Mesendoderm (in vitro differentiated cells): ENCODE measurements around the gene TBC1D19.
A peak's percentile ranks its signal among the peaks of the same experiment; 100 is the strongest.

ENCODE experiments used
- DNase-seq: peaks from one replicate; pipeline ENCODE4 v3.0.0; 2013
- H2AK5ac ChIP-seq: 2 replicates; pipeline ENCODE4 v1.6.1; 2013; ENCODE audit warnings: low read length, inconsistent platforms
- H2BK120ac ChIP-seq: 2 replicates; pipeline ENCODE4 v1.6.1; 2013; ENCODE audit warnings: low read depth, mild to moderate bottlenecking, low read length, moderate library complexity, mixed read lengths
- H2BK15ac ChIP-seq: replicated peaks from 2 replicates; pipeline ENCODE4 v1.6.1; 2013; ENCODE audit warnings: low read depth, mild to moderate bottlenecking, moderate library complexity
- H2BK5ac ChIP-seq: 2 replicates; pipeline ENCODE4 v1.6.1; 2013; ENCODE audit warnings: low read length, inconsistent platforms
- H3K18ac ChIP-seq: 2 replicates; pipeline ENCODE4 v1.6.1; 2013; ENCODE audit warnings: mild to moderate bottlenecking, low read length, mixed read lengths
- H3K23ac ChIP-seq: one replicate; pipeline ENCODE4 v1.6.1; 2013; ENCODE audit warnings: low read length
- H3K27ac ChIP-seq: 2 replicates; pipeline ENCODE4 v1.5.1; 2013; ENCODE audit warnings: low read depth, mild to moderate bottlenecking, inconsistent platforms, low read length, moderate library complexity
- H3K27me3 ChIP-seq: 2 replicates; pipeline ENCODE4 v1.6.1; 2013; ENCODE audit warnings: low read length, control low read depth, mild to moderate bottlenecking, inconsistent platforms; ENCODE audit not compliant: insufficient read depth, poor library complexity
- H3K36me3 ChIP-seq: 2 replicates; pipeline ENCODE4 v1.6.1; 2013; ENCODE audit warnings: low read length, inconsistent platforms; ENCODE audit not compliant: control insufficient read depth, insufficient read depth
- H3K4ac ChIP-seq: one replicate; pipeline ENCODE4 v1.6.1; 2013; ENCODE audit warnings: low read depth, mild to moderate bottlenecking, low read length, moderate library complexity
- H3K4me1 ChIP-seq: 2 replicates; pipeline ENCODE4 v1.6.1; 2013; ENCODE audit warnings: low read depth, low read length, inconsistent platforms; ENCODE audit not compliant: control insufficient read depth
- H3K4me2 ChIP-seq: 2 replicates; pipeline ENCODE4 v1.6.1; 2013; ENCODE audit warnings: low read length
- H3K4me3 ChIP-seq: 2 replicates; pipeline ENCODE4 v1.5.1; 2013; ENCODE audit warnings: mild to moderate bottlenecking, low read length
- H3K56ac ChIP-seq: one replicate; pipeline ENCODE4 v1.6.1; 2013; ENCODE audit warnings: low read length
- H3K79me1 ChIP-seq: 2 replicates; pipeline ENCODE4 v1.6.1; 2013; ENCODE audit warnings: low read length, inconsistent platforms
- H3K79me2 ChIP-seq: 2 replicates; pipeline ENCODE4 v1.6.1; 2013; ENCODE audit warnings: mild to moderate bottlenecking, low read length; ENCODE audit not compliant: control insufficient read depth, insufficient read depth
- H3K9ac ChIP-seq: 2 replicates; pipeline ENCODE4 v1.6.1; 2013; ENCODE audit warnings: low read length, inconsistent platforms
- H4K5ac ChIP-seq: one replicate; pipeline ENCODE4 v1.6.1; 2013; ENCODE audit warnings: low read length
- H4K8ac ChIP-seq: one replicate; pipeline ENCODE4 v1.6.1; 2013; ENCODE audit warnings: low read depth, mild to moderate bottlenecking, control low read depth, low read length, moderate library complexity
- WGBS: extraction: QIAGEN DNeasy Blood & Tissue Kit; methylation state at CpG from one replicate; pipeline ENCODE4 v1.1.7; 2013; ENCODE audit warnings: low lambda C conversion rate, missing lambda C conversion rate; ENCODE audit not compliant: insufficient coverage; ENCODE audit errors: extremely low coverage; 5-methylcytosine and 5-hydroxymethylcytosine counted together

Gene TBC1D19

DNA sequence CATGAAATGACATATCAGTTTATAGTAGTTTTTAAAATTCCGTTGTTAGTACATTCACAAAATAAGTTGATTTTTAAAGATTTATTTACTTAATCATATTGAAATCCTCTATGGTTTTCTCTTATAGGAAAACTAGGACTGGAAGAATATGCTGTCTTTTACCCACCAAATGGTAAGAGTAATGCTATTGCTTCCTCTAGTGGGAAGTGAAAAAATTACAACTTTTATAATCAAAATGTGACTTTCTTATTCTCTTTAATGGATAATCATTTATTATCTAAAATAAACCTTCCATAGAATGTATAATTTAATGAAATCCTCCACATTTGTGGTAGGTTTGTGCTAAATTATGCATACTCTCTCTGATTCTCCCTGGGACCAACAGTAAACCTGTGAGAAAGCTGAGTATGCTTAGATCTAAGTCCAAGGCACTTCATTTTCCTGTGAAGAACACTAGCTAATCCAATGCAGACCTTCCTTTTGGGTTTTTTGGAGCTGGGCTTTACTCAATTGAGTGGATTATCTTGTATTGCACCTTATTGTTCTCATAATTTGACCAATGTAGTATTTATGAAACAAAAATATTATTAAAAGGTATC is 136.2 kb downstream of the TBC1D19 start:
- H3K4me3 ChIP-seq, result no peak overlapping the region
- no CpG with 5 or more reads among the region's 1 CpG for WGBS
- H3K79me1 ChIP-seq, result no peaks in the 10 kb centered on the region
- H2BK5ac ChIP-seq, result no peak overlapping the region
- peak; percentile 20 for DNase-seq
- no peak overlapping the region for H2BK15ac ChIP-seq
- no peak overlapping the region for H2BK120ac ChIP-seq
- H3K18ac ChIP-seq, result no peak overlapping the region
- no peaks in the 10 kb centered on the region for H3K4me1 ChIP-seq
- no peak overlapping the region for H4K5ac ChIP-seq
- no peaks in the 10 kb centered on the region for H3K27me3 ChIP-seq
- no peak overlapping the region for H3K27ac ChIP-seq
- H3K23ac ChIP-seq, result no peak overlapping the region
- no peak overlapping the region for H3K9ac ChIP-seq
- no peak overlapping the region for H3K56ac ChIP-seq
- no peak overlapping the region for H3K4me2 ChIP-seq
- no peaks in the 10 kb centered on the region for H3K79me2 ChIP-seq
- no peak overlapping the region for H4K8ac ChIP-seq
- H3K36me3 ChIP-seq, result no peaks in the 10 kb centered on the region
- H3K4ac ChIP-seq, result no peak overlapping the region
- no peak overlapping the region for H2AK5ac ChIP-seq

- no peak overlapping the region for H3K4ac ChIP-seq
- WGBS, result no CpG with 5 or more reads among the region's 1 CpG
- no peak overlapping the region for H3K9ac ChIP-seq
- H4K8ac ChIP-seq, result no peak overlapping the region
- H3K27me3 ChIP-seq, result no peaks in the 10 kb centered on the region
- H3K4me3 ChIP-seq, result no peak overlapping the region
- H3K36me3 ChIP-seq, result no peaks in the 10 kb centered on the region
- DNase-seq, result no peak
- no peak overlapping the region for H2BK15ac ChIP-seq
- H3K18ac ChIP-seq, result no peak overlapping the region
- H3K23ac ChIP-seq, result no peak overlapping the region
- H3K4me2 ChIP-seq, result no peak overlapping the region
- no peak overlapping the region for H3K27ac ChIP-seq
- H3K4me1 ChIP-seq, result no peaks in the 10 kb centered on the region
- no peaks in the 10 kb centered on the region for H3K79me1 ChIP-seq
- H4K5ac ChIP-seq, result no peak overlapping the region
- H3K79me2 ChIP-seq, result no peaks in the 10 kb centered on the region
- no peak overlapping the region for H2BK120ac ChIP-seq
- no peak overlapping the region for H2AK5ac ChIP-seq
- H2BK5ac ChIP-seq, result no peak overlapping the region
- no peak overlapping the region for H3K56ac ChIP-seq
Measured at GRCh38 chr4:26721685-26722084, 137.8 kb downstream of the TBC1D19 start.

GRCh38 chr4:26723216-26723615 is 139.3 kb downstream of the TBC1D19 start:
- Histone ChIP-seq H3K18ac (no peak overlapping the region), H3K23ac (no peak overlapping the region), H3K27ac (no peak overlapping the region), H3K9ac (no peak overlapping the region), H3K4me3 (no peak overlapping the region), H3K4me2 (no peak overlapping the region), H3K4ac (no peak overlapping the region), H2AK5ac (no peak overlapping the region), H3K79me1 (no peaks in the 10 kb centered on the region), H3K27me3 (no peaks in the 10 kb centered on the region), H2BK120ac (no peak overlapping the region), H3K4me1 (no peaks in the 10 kb centered on the region), H4K5ac (no peak overlapping the region), H3K56ac (no peak overlapping the region), H3K36me3 (no peaks in the 10 kb centered on the region), H4K8ac (no peak overlapping the region), H2BK15ac (no peak overlapping the region), H3K79me2 (no peaks in the 10 kb centered on the region), H2BK5ac (no peak overlapping the region)
- no peak for DNase-seq
- no CpG with 5 or more reads among the region's 1 CpG for WGBS

DNA sequence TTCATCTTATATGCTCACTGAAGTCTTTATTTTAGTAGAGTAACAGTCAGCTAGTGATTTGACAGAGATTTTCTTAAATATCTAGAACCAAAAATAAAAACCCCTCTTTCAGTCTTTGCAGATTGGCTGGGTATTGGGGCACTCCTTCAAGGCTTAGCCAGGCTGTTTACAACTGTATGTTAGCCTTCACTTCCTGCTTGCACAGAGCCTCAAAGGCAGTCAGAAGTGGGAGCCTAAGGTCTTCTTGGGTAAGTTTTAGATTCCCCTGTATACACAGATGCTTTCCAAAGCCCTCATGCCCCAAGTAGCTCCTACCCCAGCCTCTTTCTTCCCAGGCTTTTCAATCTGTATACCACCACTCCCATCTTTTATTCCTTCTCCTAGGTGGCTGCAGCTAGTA is 140.7 kb downstream of the TBC1D19 start:
- Histone ChIP-seq H3K4me1 (no peaks in the 10 kb centered on the region), H3K4me2 (no peak overlapping the region), H2BK5ac (no peak overlapping the region), H2AK5ac (no peak overlapping the region), H3K9ac (no peak overlapping the region), H2BK15ac (no peak overlapping the region), H3K27me3 (no peaks in the 10 kb centered on the region), H3K79me1 (no peaks in the 10 kb centered on the region), H3K27ac (no peak overlapping the region), H4K8ac (no peak overlapping the region), H2BK120ac (no peak overlapping the region), H3K56ac (no peak overlapping the region), H3K4ac (no peak overlapping the region), H3K18ac (no peak overlapping the region), H3K36me3 (no peaks in the 10 kb centered on the region), H4K5ac (no peak overlapping the region), H3K4me3 (no peak overlapping the region), H3K79me2 (no peaks in the 10 kb centered on the region), H3K23ac (no peak overlapping the region)
- DNase-seq, result no peak

DNA sequence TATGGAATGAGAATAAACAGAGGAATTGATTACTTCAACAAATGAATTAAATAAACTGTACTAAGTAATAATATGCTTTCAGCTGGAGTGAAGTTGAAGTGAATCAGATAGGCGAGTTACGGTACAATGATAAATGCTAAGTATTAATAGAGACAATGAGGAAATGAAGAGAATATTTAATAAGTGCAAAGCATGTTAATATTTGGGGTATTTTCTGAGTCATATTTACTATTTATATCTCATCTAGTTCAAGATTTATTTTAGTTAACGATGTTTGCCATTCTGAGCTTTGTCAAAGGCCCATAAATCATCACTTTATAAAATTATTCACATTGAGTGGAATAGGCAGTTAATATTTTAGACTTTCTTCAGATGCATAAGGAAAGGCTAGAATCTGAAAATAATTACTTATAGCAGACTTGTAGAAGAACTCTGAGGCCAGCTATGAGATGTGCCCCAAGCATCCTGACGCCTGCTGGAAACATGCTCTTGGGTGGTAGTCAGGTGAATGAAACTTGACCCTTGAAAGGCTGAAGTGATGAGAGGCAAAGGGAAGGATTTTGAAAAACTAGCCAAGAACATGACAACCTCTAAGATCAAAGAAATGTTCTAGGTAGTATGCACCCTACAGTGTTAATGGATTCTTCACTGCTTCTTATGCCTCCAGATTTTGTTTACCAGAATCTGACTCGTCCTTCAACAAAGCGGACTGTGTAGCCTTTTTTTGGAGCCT is 142.9 kb downstream of the TBC1D19 start:
- H4K5ac ChIP-seq, result no peak overlapping the region
- no peak overlapping the region for H3K4me2 ChIP-seq
- H3K27ac ChIP-seq, result no peak overlapping the region
- H3K79me2 ChIP-seq, result no peaks in the 10 kb centered on the region
- no peak overlapping the region for H4K8ac ChIP-seq
- H2BK5ac ChIP-seq, result no peak overlapping the region
- H3K27me3 ChIP-seq, result no peaks in the 10 kb centered on the region
- WGBS, result no CpG with 5 or more reads among the region's 6 CpGs
- H3K79me1 ChIP-seq, result no peaks in the 10 kb centered on the region
- no peak overlapping the region for H2AK5ac ChIP-seq
- H3K56ac ChIP-seq, result no peak overlapping the region
- H3K36me3 ChIP-seq, result no peaks in the 10 kb centered on the region
- no peak overlapping the region for H3K4me3 ChIP-seq
- H2BK15ac ChIP-seq, result no peak overlapping the region
- H3K18ac ChIP-seq, result no peak overlapping the region
- no peak overlapping the region for H3K9ac ChIP-seq
- no peak overlapping the region for H3K23ac ChIP-seq
- H2BK120ac ChIP-seq, result no peak overlapping the region
- no peaks in the 10 kb centered on the region for H3K4me1 ChIP-seq
- no peak overlapping the region for H3K4ac ChIP-seq
- no peak for DNase-seq

GRCh38 chr4:26727844-26728243 is 144.0 kb downstream of the TBC1D19 start:
- no peak overlapping the region for H2BK120ac ChIP-seq
- H3K9ac ChIP-seq, result no peak overlapping the region
- no peak overlapping the region for H2AK5ac ChIP-seq

More at GRCh38 chr4:26727844-26728243, 144.0 kb downstream of the TBC1D19 start:
- H3K27me3 ChIP-seq, result no peaks in the 10 kb centered on the region
- H3K4me2 ChIP-seq, result no peak overlapping the region
- H3K79me1 ChIP-seq, result no peaks in the 10 kb centered on the region
- H3K4me1 ChIP-seq, result no peaks in the 10 kb centered on the region
- H4K8ac ChIP-seq, result no peak overlapping the region
- no peak overlapping the region for H3K4me3 ChIP-seq
- H3K18ac ChIP-seq, result no peak overlapping the region
- no peak overlapping the region for H2BK15ac ChIP-seq
- H2BK5ac ChIP-seq, result no peak overlapping the region
- no peak overlapping the region for H4K5ac ChIP-seq
- no peaks in the 10 kb centered on the region for H3K36me3 ChIP-seq
- no peak overlapping the region for H3K23ac ChIP-seq
- no peaks in the 10 kb centered on the region for H3K79me2 ChIP-seq
- DNase-seq, result no peak
- no peak overlapping the region for H3K27ac ChIP-seq
- H3K4ac ChIP-seq, result no peak overlapping the region
- H3K56ac ChIP-seq, result no peak overlapping the region
